ENCODE data around the gene EIF3D. TPM values are rescaled to one million over a fixed set of nuclear protein-coding genes. Genes with fewer than 3 reads are reported as not detected.

EIF3D gene
- total and polyA plus RNA-seq, 2 of the 13 experiments (the other 11 are each of a cell fraction or from before 2014, with no cell fraction given): 118 to 274 TPM

DNA sequence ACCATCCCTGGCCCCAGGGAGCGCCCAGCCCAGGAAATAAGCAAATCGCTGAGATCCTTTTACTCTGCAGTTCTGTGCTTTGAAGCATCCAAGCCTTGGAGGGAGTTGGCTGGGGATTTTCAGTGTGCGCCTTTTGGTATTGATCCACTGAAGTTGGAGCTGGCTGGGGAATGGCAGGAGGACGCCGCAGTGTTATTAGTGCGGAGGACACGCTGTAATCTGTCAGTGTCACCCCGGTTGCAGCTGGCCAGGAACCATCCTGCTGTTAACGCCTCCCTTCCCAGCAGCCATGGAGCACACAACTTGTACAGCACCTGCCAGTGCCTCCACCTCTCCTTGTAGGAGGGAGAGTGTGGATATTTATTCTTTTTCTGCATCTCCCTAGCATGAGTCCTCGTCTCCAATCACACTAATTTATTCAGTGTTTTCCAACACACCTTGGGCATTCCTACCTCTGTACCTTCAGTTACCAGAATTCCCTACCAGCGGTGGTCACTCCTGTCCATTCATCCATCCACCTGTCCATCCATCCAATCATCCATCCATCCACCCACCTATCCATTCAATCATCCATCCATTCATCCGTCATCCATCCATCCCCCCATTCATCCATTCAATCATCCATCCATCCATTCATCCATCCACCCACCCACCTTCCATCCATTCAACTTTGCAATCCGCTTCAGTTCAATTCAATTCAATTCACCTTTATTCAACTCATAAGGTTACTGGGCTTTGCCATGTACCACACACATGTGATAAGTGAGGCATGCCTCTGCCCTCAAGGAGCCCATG, 21.9 kb upstream of the EIF3D start (continued):
- TF ChIP-seq, protein P1, sequence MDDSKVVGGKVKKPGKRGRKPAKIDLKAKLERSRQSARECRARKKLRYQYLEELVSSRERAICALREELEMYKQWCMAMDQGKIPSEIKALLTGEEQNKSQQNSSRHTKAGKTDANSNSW (CRISPR knock-in tag; IDR thresholded peaks at IDR 0.05; ENCODE audit: borderline replicate concordance): no peak
- TF ChIP-seq ZNF383 (CRISPR knock-in tag; IDR thresholded peaks at IDR 0.05; ENCODE audit: borderline replicate concordance): no peak
- TF ChIP-seq ZNF331 (CRISPR knock-in tag; IDR thresholded peaks at IDR 0.05): no peak
- no peak for TF ChIP-seq ZFP90 (CRISPR knock-in tag; IDR thresholded peaks at IDR 0.05; ENCODE audit: borderline replicate concordance)

DNA sequence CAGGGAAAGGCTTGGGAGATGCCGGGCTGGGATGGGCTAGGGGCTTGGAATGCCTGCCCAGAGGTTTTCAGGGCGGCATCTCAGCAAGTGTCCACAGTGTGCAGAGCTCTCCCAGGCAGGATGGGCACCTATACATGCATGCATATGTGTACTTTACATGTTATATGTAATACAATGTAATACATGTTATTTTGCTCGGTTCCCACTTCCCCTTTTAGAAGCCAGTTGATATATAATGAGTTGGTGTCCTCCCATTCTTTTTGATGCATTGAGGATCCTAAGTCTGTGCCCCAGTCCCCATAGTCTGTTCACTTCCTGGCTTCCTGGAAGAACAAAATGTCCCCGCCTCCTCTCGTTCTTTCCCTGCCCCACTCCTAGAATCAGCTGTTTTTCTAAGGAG, 20.1 kb upstream of the EIF3D start:
- TF ChIP-seq ZBTB1 (CRISPR knock-in tag; IDR thresholded peaks at IDR 0.05; ENCODE audit: borderline replicate concordance): no peak
- TF ChIP-seq ZNF670 (CRISPR knock-in tag; IDR thresholded peaks at IDR 0.05; ENCODE audit: borderline replicate concordance): no peak
- no peak for TF ChIP-seq ZNF570 (CRISPR knock-in tag; IDR thresholded peaks at IDR 0.05; ENCODE audit: borderline replicate concordance)
- no peak for TF ChIP-seq NONO (IDR thresholded peaks at IDR 0.05)
- TF ChIP-seq NONO (CRISPR knock-in tag; conservative IDR thresholded peaks at IDR 0.05): no peak
- TF ChIP-seq HOXA3 (CRISPR knock-in tag; IDR thresholded peaks at IDR 0.05): no peak
- no peak for TF ChIP-seq MTF1 (CRISPR knock-in tag; IDR thresholded peaks at IDR 0.05)
- no peak for TF ChIP-seq ZNF792 (CRISPR knock-in tag; IDR thresholded peaks at IDR 0.05)
- TF ChIP-seq, protein P2, sequence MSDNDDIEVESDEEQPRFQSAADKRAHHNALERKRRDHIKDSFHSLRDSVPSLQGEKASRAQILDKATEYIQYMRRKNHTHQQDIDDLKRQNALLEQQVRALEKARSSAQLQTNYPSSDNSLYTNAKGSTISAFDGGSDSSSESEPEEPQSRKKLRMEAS (IDR thresholded peaks at IDR 0.05): no peak
- no peak for TF ChIP-seq NFKB2 (CRISPR knock-in tag; IDR thresholded peaks at IDR 0.05; ENCODE audit: borderline replicate concordance)
- TF ChIP-seq ELF4 (CRISPR knock-in tag; IDR thresholded peaks at IDR 0.05; ENCODE audit: borderline replicate concordance): no peak
- no peak for ATAC-seq
- Histone ChIP-seq H3K4me2 (ENCODE audit: low read depth, low read length) (no peak overlapping the region), H3K27me3 (ENCODE audit: control insufficient read depth in 1 of 2, insufficient read depth in 2 of 2, low read length in 2 of 2) (peaks cover 4 to 50% of the 10 kb centered on the region in 2 experiments), H3K4me3 (replicated peaks in 1 of 3; ENCODE audit: insufficient read depth in 1 of 3, low read depth in 2 of 3, low read length in 3 of 3) (no peak overlapping the region), H3K79me2 (ENCODE audit: insufficient read depth, low read length) (no peaks in the 10 kb centered on the region), H2AFZ (ENCODE audit: low read length) (no peak overlapping the region), H4K20me1 (ENCODE audit: insufficient read depth, low read length) (no peaks in the 10 kb centered on the region), H3K36me3 (replicated peaks in 1 of 2; ENCODE audit: control insufficient read depth in 1 of 2, insufficient read depth in 2 of 2, low read length in 2 of 2) (no peaks in the 10 kb centered on the region), H3K9ac (ENCODE audit: insufficient read depth, low read depth, low read length) (no peak overlapping the region), H3K4me1 (ENCODE audit: insufficient read depth, low read length) (0 out of 2 replicates have a peak, but pooled peaks cover 9% of the 10 kb centered on the region), H3K27ac (ENCODE audit: extremely low read length, insufficient read depth, low read length) (no peak overlapping the region), H3K9me3 (ENCODE audit: low read length) (no peaks in the 10 kb centered on the region)
- intact Hi-C loops (cut with micrococcal nuclease; ENCODE audit: unreplicated experiment) (loop anchor here (10.0 kb wide), 1 partner anchor 226 kb away; the partner anchor contains the start of gene IFT27), in situ Hi-C loops (cut with HindIII; ENCODE audit: extremely low pct_ligation_motif_present, low pct_unique_long_range_greater_than_20kb) (loop anchor here (5.0 to 10.0 kb wide), 2 partner anchors 226 to 308 kb away; partner anchors contain the start of gene IFT27)
- WGBS (ENCODE audit: low lambda C conversion rate): 24% methylated on average over 5 of the region's 5 CpGs
- FAIRE-seq: no peak
- no peak for DNase-seq (ENCODE audit: low spot score)
- no TSS peak for BruUV-seq (replicated peaks)
- ChIA-PET POLR2A (no interaction called here), CTCF (ENCODE audit: low intra/inter-chr PET ratio, low total read pairs) (interaction anchor here (5.2 kb wide), 1 partner anchor 307 kb away, joined by 67 read pairs; no protein-coding TSS in a partner anchor)
